ENCODE results near the gene MAML2. TPM values are rescaled to one million over a fixed set of nuclear protein-coding genes. Genes with fewer than 3 reads are reported as not detected.

Gene MAML2
- total RNA-seq, 1 experiment from 2014 or later = 2.9 TPM

DNA sequence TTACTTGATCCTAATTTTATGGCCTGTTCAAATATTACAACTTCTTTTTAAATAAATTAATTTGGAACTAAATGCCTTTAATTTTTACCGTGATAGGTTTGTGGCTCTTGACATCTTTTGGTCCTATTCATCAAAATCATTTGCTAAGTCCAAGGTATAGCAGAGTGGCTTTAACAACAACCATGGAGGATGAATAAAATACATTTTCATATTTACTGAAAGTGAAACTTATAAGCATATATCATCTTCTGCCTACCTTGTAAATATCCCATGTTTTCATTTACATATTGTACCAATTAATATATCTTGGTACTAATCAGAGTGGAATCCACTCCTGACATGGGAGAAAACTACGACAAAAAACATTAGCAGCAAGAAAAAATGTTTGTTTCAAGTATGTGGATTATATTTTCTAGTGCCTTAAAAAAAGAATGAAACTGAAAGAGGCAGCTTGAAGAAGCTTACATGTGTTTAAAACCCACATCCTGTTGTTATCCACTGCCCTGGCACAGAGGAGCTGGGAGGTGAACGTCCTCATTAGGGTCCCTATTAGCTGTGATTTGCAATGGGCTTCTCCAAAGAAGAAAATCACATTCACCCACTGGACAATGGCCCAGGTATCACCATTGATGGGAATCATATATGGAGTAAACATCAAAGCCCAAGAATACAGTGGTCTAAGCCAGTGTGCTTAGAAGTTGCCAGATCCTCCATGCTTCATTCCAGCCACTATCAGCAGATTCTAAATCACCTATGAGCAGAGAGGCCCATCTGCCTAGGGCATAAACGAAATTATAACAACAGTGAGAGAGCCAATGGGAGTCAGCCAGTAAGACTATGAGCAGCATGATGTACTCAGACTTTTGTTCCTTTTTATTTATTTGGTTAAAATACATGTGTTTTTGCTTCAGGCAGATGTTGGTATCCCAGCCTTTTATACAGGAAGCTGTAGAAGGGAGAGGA is 84.7 kb downstream of the MAML2 start:
- ATAC-seq = no peak
- POLR2A ChIA-PET = no interaction called here
- BruUV-seq (replicated peaks) = no TSS peak

GRCh38 chr11:96257036-96257435 is 86.0 kb downstream of the MAML2 start:
- ATAC-seq (no peak), DNase-seq (ENCODE audit: low read depth, low spot score) (no peak)
- ChIA-PET POLR2A (no interaction called here), CTCF (no interaction called here)
- no peak overlapping the region for H3K4me3 ChIP-seq (ENCODE audit: low read depth in 2 of 2, low read length in 2 of 2)
- no peaks in the 10 kb centered on the region for H3K36me3 ChIP-seq (ENCODE audit: control insufficient read depth, insufficient read depth, low read length)
- no peaks in the 10 kb centered on the region for H3K9me3 ChIP-seq (ENCODE audit: control insufficient read depth, insufficient read depth, low read depth, low read length)
- TF ChIP-seq, protein P1, sequence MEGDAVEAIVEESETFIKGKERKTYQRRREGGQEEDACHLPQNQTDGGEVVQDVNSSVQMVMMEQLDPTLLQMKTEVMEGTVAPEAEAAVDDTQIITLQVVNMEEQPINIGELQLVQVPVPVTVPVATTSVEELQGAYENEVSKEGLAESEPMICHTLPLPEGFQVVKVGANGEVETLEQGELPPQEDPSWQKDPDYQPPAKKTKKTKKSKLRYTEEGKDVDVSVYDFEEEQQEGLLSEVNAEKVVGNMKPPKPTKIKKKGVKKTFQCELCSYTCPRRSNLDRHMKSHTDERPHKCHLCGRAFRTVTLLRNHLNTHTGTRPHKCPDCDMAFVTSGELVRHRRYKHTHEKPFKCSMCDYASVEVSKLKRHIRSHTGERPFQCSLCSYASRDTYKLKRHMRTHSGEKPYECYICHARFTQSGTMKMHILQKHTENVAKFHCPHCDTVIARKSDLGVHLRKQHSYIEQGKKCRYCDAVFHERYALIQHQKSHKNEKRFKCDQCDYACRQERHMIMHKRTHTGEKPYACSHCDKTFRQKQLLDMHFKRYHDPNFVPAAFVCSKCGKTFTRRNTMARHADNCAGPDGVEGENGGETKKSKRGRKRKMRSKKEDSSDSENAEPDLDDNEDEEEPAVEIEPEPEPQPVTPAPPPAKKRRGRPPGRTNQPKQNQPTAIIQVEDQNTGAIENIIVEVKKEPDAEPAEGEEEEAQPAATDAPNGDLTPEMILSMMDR (IDR thresholded peaks at IDR 0.05) = no peak
- TF ChIP-seq, protein P2, sequence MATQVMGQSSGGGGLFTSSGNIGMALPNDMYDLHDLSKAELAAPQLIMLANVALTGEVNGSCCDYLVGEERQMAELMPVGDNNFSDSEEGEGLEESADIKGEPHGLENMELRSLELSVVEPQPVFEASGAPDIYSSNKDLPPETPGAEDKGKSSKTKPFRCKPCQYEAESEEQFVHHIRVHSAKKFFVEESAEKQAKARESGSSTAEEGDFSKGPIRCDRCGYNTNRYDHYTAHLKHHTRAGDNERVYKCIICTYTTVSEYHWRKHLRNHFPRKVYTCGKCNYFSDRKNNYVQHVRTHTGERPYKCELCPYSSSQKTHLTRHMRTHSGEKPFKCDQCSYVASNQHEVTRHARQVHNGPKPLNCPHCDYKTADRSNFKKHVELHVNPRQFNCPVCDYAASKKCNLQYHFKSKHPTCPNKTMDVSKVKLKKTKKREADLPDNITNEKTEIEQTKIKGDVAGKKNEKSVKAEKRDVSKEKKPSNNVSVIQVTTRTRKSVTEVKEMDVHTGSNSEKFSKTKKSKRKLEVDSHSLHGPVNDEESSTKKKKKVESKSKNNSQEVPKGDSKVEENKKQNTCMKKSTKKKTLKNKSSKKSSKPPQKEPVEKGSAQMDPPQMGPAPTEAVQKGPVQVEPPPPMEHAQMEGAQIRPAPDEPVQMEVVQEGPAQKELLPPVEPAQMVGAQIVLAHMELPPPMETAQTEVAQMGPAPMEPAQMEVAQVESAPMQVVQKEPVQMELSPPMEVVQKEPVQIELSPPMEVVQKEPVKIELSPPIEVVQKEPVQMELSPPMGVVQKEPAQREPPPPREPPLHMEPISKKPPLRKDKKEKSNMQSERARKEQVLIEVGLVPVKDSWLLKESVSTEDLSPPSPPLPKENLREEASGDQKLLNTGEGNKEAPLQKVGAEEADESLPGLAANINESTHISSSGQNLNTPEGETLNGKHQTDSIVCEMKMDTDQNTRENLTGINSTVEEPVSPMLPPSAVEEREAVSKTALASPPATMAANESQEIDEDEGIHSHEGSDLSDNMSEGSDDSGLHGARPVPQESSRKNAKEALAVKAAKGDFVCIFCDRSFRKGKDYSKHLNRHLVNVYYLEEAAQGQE (IDR thresholded peaks at IDR 0.05; ENCODE audit: insufficient read depth in 1 of 2, low read depth in 2 of 2, low read length in 1 of 2) = no peak
- TF ChIP-seq POLR2AphosphoS5 (IDR thresholded peaks at IDR 0.05; ENCODE audit: low read depth, low read length) = no peak
- no peak for TF ChIP-seq SIN3A (IDR thresholded peaks at IDR 0.05; ENCODE audit: borderline replicate concordance, insufficient read depth, low read depth, low read length)
- TF ChIP-seq TCF7L2 (IDR thresholded peaks at IDR 0.05; ENCODE audit: low read depth, low read length) = no peak
- H3K27me3 ChIP-seq (ENCODE audit: control insufficient read depth, insufficient read depth, low read length) = no peaks in the 10 kb centered on the region
- no peak overlapping the region for H3K27ac ChIP-seq (ENCODE audit: low read length)
- in situ Hi-C loops (cut with HindIII; ENCODE audit: low pct_unique_long_range_greater_than_20kb, low sequenced_read_pairs) = no loop called here
- BruUV-seq (replicated peaks) = no TSS peak
- intact Hi-C loops (cut with micrococcal nuclease; ENCODE audit: unreplicated experiment) = no loop called here
- H3K4me1 ChIP-seq (ENCODE audit: control insufficient read depth, insufficient read depth, low read length) = peaks cover 14% of the 10 kb centered on the region

More for the DNA sequence above, 84.7 kb downstream of the MAML2 start:
- Histone ChIP-seq H3K4me3 (ENCODE audit: low read depth in 2 of 2, low read length in 2 of 2) (no peak overlapping the region), H3K4me1 (ENCODE audit: control insufficient read depth, insufficient read depth, low read length) (peaks cover 14% of the 10 kb centered on the region), H3K9me3 (ENCODE audit: control insufficient read depth, insufficient read depth, low read depth, low read length) (no peaks in the 10 kb centered on the region), H3K27me3 (ENCODE audit: control insufficient read depth, insufficient read depth, low read length) (no peaks in the 10 kb centered on the region), H3K27ac (ENCODE audit: low read length) (no peak overlapping the region), H3K36me3 (ENCODE audit: control insufficient read depth, insufficient read depth, low read length) (no peaks in the 10 kb centered on the region)
- CTCF ChIA-PET = no interaction called here
- TF ChIP-seq, protein P2 (IDR thresholded peaks at IDR 0.05; ENCODE audit: insufficient read depth in 1 of 2, low read depth in 2 of 2, low read length in 1 of 2) = no peak
- TF ChIP-seq POLR2AphosphoS5 (IDR thresholded peaks at IDR 0.05; ENCODE audit: low read depth, low read length) = no peak
- TF ChIP-seq, protein P1 (IDR thresholded peaks at IDR 0.05) = no peak
- no peak for TF ChIP-seq SIN3A (IDR thresholded peaks at IDR 0.05; ENCODE audit: borderline replicate concordance, insufficient read depth, low read depth, low read length)
- TF ChIP-seq TCF7L2 (IDR thresholded peaks at IDR 0.05; ENCODE audit: low read depth, low read length) = no peak
- DNase-seq (ENCODE audit: low read depth, low spot score) = no peak
- intact Hi-C loops (cut with micrococcal nuclease; ENCODE audit: unreplicated experiment) (no loop called here), in situ Hi-C loops (cut with HindIII; ENCODE audit: low pct_unique_long_range_greater_than_20kb, low sequenced_read_pairs) (no loop called here)

All from Panc1 (cell line).